GM20000 (cell line): ENCODE data around the gene TMEM248.

ENCODE experiments used
- DNase-seq: peaks from one replicate; pipeline ENCODE4 v3.0.0; 2012; ENCODE audit warnings: low spot score
- CTCF ChIP-seq: IDR thresholded peaks from 2 replicates; pipeline ENCODE4 v1.5.1; 2012; ENCODE audit warnings: mild to moderate bottlenecking, control low read depth; ENCODE audit errors: extremely low read depth, missing control alignments

The TMEM248 gene

GRCh38 chr7:66894463-66895080 lies 26.5 kb upstream of the TMEM248 start:
- no peak for TF ChIP-seq CTCF
- peak; percentile 23 for DNase-seq

- no peak for DNase-seq
- no peak for TF ChIP-seq CTCF
Measured at GRCh38 chr7:66896441-66896840, 24.6 kb upstream of the TMEM248 start.

- no peak for DNase-seq
Measured at GRCh38 chr7:66899552-66900280, 21.3 kb upstream of the TMEM248 start.

GRCh38 chr7:66901941-66902843 lies 18.8 kb upstream of the TMEM248 start:
- no peak for TF ChIP-seq CTCF
- no peak for DNase-seq

More at GRCh38 chr7:66899552-66900280, 21.3 kb upstream of the TMEM248 start:
- no peak for TF ChIP-seq CTCF

GRCh38 chr7:66902844-66903180 lies 18.2 kb upstream of the TMEM248 start:
- no peak for DNase-seq
- TF ChIP-seq CTCF: no peak

GRCh38 chr7:66903360-66904062 lies 17.5 kb upstream of the TMEM248 start:
- TF ChIP-seq CTCF: no peak
- no peak for DNase-seq
